ENCODE data around the gene EFR3B. TPM values are rescaled to one million over a fixed set of nuclear protein-coding genes. Genes with fewer than 3 reads are reported as not detected.
A peak's percentile ranks its signal among the peaks of the same experiment; 100 is the strongest.

Gene EFR3B
- total and polyA plus RNA-seq, 10 of the 15 experiments (the other 5 are each of a cell fraction or from before 2014, with no cell fraction given), result 0.12 to 3.9 (median 1.8) TPM

- no peak overlapping the region; the same call in 1 of the 2 replicates for H3K9ac ChIP-seq (ENCODE audit: control insufficient read depth, insufficient read depth, low read length)
- CTCF ChIA-PET, result interaction anchor here (0.6 to 5.5 kb wide), 57 partner anchors 8 to 572 kb away, joined by 3 to 132 read pairs (median 4); no protein-coding TSS in a partner anchor
- TF ChIP-seq BCL11A (IDR thresholded peaks at IDR 0.05; ENCODE audit: low read depth, low read length) (no peak), CEBPB (IDR thresholded peaks at IDR 0.05; ENCODE audit: borderline replicate concordance in 1 of 2, low read depth in 2 of 2, low read length in 2 of 2) (no peak), HDAC2 (IDR thresholded peaks at IDR 0.05) (no peak), NFXL1 (IDR thresholded peaks at IDR 0.05; ENCODE audit: borderline replicate concordance) (no peak), IKZF2 (IDR thresholded peaks at IDR 0.05) (0 out of 4 replicates have a peak, but pooled peaks of 1 of the 2 experiments have one; percentile 8), HCFC1 (IDR thresholded peaks at IDR 0.05; ENCODE audit: low read length) (no peak), DPF2 (IDR thresholded peaks at IDR 0.05) (no peak), PAX5 (IDR thresholded peaks at IDR 0.05; ENCODE audit: borderline replicate concordance, low read depth, low read length) (peak; percentile 68; the same call in 1 of the 2 replicates), KAT2A (conservative IDR thresholded peaks at IDR 0.05; ENCODE audit: control insufficient read depth, low read depth, low read length) (no peak), POU2F2 (IDR thresholded peaks at IDR 0.05; ENCODE audit: borderline replicate concordance, low read depth, low read length) (no peak), YY1 (IDR thresholded peaks at IDR 0.05; ENCODE audit: low read depth, low read length) (peak; percentile 62), GATAD2B (conservative IDR thresholded peaks at IDR 0.05; ENCODE audit: low read depth) (no peak), ETV6 (conservative IDR thresholded peaks at IDR 0.05 in 1 of 2, IDR thresholded peaks at IDR 0.05 in 1 of 2; ENCODE audit: borderline replicate concordance in 1 of 2, low read depth in 1 of 2) (no peak), ATF7 (IDR thresholded peaks at IDR 0.05; ENCODE audit: low read depth) (no peak), RUNX3 (IDR thresholded peaks at IDR 0.05; ENCODE audit: low read length) (no peak), YBX1 (IDR thresholded peaks at IDR 0.05) (no peak), ZBTB33 (IDR thresholded peaks at IDR 0.05) (no peak), BCLAF1 (IDR thresholded peaks at IDR 0.05) (no peak)
Measured at GRCh38 chr2:25165992-25166875, 124.4 kb downstream of the EFR3B start.

More at GRCh38 chr2:25165992-25166875, 124.4 kb downstream of the EFR3B start:
- Histone ChIP-seq H3K27me3 (replicated peaks in 1 of 2; ENCODE audit: control insufficient read depth in 2 of 2, insufficient read depth in 2 of 2, low read length in 1 of 2) (peaks cover 5 to 14% of the 10 kb centered on the region in 2 experiments; a peak in 3 of 4 replicates), H3K79me2 (ENCODE audit: control insufficient read depth, insufficient read depth, low read length) (no peaks in the 10 kb centered on the region), H3K4me1 (ENCODE audit: control insufficient read depth, insufficient read depth, low read length) (peaks cover 18% of the 10 kb centered on the region), H3K4me3 (no peak overlapping the region), H4K20me1 (ENCODE audit: control insufficient read depth, insufficient read depth) (no peaks in the 10 kb centered on the region), H3K9me3 (replicated peaks; ENCODE audit: control insufficient read depth, insufficient read depth, low read length) (no peaks in the 10 kb centered on the region; the same call in 2 of the 3 replicates), H2AFZ (ENCODE audit: control insufficient read depth, low read depth, low read length) (peak overlapping the region; percentile 59), H3K36me3 (ENCODE audit: control insufficient read depth in 2 of 2, insufficient read depth in 2 of 2, low read length in 1 of 2) (no peaks in the 10 kb centered on the region), H3K27ac (ENCODE audit: control insufficient read depth, insufficient read depth) (no peak overlapping the region), H3K4me2 (ENCODE audit: control insufficient read depth, insufficient read depth) (peak overlapping the region; percentile 30; the same call in 1 of the 2 replicates)
- WGBS (ENCODE audit: insufficient coverage, insufficient replicate concordance, low lambda C conversion rate, missing lambda C conversion rate), result 10% methylated on average over 10 of the region's 10 CpGs
- in situ Hi-C loops (cut with MboI) (no loop called here), intact Hi-C loops (cut with micrococcal nuclease; ENCODE audit: unreplicated experiment) (loop anchor here (1.0 to 2.0 kb wide), 4 partner anchors 30 to 401 kb away; no protein-coding TSS in a partner anchor)
- FAIRE-seq (peak; percentile 18), DNase-seq (ENCODE audit: low read depth, low spot score) (peak; percentile 49), ATAC-seq (peak; percentile 97)
- SMC1A ChIA-PET (ENCODE audit: uncharacterized antibody, unreplicated experiment), result interaction anchor here (0.6 to 6.5 kb wide), 37 partner anchors 16 to 498 kb away, joined by 3 to 70 read pairs (median 3); no protein-coding TSS in a partner anchor
- POLR2A ChIA-PET, result interaction anchor here (0.5 to 1.2 kb wide), 3 partner anchors 25 to 59 kb away, joined by 3 to 4 read pairs (median 4); no protein-coding TSS in a partner anchor
- no TSS peak for BruUV-seq (replicated peaks)
- RAD21 ChIA-PET (ENCODE audit: unreplicated experiment), result interaction anchor here (0.5 to 5.3 kb wide), 33 partner anchors 11 to 756 kb away, joined by 3 to 79 read pairs (median 3); no protein-coding TSS in a partner anchor
